GM21381 (cell line): ENCODE data around the gene KIF26B.

Experiments used
- ATAC-seq: cut with Tn5 transposase; IDR thresholded peaks from one replicate; pipeline ENCODE4 v1.9.1; 2021; ENCODE audit warnings: mild to moderate bottlenecking, moderate library complexity; ENCODE audit not compliant: unreplicated experiment

Gene KIF26B

DNA sequence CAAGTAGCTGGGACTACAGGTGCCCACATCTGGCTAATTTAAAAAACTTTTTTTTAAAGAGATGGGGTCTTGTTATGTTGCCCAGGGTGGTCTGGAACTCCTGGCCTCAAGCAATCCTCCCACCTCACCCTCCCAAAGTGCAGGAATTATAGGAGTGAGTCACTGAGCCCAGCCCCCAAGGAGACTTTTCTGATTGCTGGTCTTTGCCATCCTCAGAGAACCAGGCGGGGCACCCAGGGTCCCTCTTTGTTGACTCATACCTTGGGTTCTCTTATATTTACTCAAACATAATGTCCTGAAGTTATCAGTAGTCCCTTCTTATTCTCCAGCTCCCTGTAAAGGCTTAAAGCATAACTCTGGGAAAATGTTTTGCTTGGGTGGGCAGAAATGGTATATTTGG is 51.1 kb downstream of the KIF26B start:
- ATAC-seq = no peak

DNA sequence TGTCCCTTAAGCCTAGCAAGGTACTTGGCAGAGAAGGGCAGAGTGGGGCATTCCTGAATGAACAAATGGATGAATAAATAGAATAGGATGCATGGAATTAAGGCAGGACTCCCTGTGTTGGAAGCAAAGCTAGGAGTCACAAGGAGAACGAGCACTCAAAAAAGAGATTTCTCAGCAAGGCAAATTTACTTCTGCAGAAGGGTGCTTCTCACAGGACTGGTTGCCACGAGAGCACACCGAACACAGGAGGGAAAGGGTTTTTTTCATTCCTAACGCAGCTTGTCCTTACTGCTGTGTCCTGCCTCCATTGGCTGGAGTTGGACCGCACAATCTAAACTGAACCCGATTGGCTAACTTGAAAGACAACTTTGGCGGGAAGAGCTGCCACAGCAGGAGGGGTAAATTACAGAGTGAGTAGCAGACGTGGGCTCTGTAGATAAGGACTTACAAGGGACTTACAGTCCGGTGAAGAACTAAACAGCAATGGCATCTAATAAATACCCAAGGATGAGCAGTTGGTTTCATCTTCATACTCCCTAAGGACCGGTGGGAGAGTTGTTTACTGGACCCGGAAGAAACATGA is 52.4 kb downstream of the KIF26B start:
- no peak for ATAC-seq

DNA sequence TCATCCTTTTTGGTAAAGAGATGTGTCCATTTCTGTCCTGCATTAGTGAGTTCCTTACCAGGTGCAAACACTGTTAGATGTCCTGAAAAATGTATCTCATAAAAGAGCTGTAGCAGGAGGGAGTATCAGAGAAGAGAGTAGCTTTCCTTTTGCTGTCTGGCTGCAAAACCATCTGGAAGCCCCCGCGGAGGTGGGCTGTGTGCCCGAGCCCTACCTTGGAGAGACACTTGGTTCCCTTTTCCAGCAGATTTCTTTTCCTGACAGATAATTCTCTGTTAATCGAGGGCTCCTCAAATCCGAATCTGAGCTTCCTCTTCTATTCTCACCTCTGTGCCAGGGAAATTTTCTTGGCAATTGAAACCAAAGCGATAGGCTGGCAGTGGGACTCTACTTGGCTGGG is 53.0 kb downstream of the KIF26B start:
- no peak for ATAC-seq

DNA sequence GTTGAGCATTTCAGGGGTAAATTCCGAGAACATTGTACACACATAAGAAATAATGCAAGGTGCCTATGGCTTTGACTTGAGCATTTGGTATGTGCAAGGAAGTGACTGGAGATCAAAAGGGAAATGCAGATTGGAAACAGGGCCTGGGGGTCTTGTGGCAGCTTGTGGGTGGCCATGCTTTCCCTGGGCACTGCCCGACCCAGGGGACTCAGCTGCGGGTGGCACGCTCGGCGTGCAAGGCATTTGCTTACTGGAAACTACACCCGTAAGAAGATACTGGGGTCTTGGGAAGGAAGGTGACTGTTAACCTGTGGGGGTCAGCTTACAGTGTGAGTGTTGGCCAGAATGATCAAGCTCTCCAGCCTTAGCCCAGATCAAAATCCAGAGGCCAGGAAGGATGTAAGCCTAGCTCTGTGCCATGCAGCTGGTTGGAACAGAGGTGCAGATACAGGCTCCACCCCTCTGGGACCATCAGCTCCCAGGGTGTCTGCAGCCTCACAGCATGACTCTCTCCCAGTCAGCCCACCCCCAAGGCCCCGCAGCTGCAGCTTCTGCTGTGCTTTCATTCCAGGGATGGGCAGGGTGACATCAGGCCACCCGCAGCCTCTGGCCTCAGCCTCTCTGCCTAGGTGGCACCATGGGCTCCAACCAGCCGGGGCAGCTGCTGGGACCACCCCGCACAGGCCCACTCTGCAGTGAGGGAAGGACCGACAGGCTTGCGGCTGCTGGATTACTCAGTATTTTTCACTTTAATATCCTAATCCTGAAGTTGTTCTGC is 55.1 kb downstream of the KIF26B start:
- ATAC-seq = no peak

DNA sequence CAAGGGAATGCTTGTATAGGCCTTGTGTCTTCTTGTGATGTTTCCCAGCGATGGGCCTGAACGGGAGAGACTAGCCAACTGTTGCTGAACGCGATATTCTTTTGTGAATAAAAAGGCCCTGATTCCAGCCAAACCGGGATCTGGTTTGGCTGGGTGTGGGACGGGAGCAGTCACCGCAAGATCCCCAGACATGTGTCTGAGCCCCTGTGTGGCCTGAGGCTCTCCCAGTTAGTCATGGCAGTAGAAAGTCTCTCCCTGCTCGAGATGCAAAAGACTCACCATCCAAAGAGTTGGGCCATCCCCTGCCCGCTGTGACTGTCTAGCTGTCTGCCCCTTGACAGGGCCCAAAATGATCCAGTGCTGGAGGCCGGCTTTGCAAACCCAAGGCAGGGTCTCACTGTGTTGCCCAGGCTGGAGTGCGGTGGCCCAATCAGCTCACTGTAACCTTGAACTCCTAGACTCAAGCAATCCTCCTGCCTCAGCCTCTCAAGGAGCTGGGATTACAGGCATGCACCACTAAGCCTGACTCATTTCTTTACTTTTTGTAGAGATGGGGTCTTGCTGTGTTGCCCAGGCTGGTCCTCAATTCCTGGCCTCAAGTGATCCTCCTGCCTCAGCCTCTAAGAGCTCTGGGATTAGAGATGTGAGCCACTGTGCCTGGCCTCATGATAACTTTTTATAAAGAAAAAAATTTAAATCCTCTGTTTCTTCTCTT is 56.4 kb downstream of the KIF26B start:
- ATAC-seq = no peak

DNA sequence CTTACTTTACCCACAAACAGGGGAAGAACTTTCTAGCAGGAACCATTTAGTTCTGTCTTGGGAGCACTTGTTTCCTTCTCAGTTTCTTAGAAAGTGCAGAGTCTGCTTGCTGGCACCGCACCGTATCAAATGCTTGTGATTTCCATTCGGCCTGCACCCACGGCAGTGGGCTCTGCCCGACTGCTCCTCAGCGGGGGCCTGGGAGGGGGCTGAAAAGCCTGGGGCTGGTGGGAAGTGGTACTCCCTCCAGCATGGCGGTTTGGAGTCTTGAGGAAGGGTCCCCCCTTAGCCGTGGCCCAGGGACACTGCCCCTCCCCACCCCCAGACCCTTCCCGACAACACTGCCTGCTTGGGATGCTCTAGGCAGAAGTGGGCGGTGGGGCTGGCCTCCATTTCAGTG is 57.0 kb downstream of the KIF26B start:
- ATAC-seq = no peak

DNA sequence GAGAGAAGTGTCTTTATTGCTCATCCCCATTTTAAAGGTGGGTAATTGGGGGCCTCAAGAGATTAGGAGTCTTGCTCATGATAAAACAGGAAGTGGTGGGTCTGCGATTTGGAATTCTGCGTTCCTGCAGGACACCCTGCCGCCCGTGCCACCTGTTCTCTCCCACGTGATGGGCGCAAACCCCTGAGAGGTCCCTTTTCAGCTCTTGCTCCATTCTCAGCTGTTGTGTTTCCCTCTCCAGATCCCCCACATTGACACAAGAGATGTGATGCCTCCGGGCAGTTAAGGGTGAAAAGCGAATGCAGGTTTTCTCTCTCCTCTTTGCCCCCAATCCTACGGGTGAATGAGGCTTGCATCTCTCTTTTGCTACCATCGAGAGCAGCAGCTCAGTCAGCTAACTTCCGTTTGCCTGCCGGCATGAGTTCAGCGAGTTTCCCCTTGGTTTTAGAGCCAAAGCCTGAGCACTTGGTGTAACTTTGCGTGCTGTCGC is 57.5 kb downstream of the KIF26B start:
- no peak for ATAC-seq

DNA sequence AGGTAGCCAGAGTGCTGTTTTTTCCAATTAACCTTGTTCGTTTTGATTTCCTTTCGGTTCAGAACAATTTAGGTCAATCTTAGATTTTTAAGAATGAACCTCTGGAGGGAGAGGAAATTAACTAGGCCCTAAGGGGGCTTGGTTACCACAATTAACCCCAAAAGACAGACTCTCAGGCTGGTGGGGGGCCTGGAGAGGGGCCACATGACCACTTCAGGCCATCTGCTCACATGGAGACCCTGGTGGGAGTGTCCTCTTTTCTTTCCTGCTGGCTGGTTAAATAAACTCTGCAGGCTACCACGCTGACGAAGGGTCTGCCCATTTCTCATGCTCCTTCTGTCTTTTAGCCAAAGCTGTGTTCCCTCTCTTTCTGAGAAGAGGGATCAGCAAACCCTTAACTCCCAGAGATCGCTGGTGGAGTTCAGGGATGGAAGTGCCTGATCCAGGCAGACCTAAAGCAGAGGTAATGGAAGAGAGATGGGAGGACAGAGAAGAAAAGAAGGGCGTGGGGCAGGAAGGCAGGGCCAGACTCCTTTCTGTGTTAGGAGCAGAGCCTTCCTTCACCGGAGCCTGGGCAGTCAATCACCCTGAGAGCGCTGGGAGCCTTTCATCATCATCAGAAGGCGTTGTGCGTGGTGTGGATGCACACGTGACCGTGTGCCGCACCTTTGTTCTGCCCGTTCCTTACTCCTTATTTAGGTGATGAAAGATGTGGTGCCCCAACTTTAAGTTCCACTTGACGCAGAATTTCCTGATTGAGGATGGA is 58.5 kb downstream of the KIF26B start:
- ATAC-seq = no peak

DNA sequence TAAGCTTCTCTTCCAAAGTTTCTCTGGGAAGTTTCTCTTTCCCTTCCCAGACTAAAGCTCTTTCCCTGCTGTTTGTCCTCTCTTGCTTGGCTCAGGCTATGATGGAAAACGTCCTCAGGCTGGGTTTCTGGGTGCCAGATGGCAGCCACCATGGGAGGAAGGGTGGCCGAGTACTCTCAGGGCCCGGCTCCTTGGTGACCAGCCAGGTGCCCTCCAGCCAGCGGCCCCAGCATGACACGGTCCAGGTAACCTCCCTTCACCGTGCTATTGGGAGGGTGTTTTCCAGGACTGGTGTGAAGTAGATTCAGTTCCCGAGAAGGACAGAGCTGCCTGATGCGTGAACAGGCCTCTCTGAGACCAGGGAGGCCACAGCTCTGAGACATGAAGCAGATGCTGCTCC is 60.3 kb downstream of the KIF26B start:
- no peak for ATAC-seq

DNA sequence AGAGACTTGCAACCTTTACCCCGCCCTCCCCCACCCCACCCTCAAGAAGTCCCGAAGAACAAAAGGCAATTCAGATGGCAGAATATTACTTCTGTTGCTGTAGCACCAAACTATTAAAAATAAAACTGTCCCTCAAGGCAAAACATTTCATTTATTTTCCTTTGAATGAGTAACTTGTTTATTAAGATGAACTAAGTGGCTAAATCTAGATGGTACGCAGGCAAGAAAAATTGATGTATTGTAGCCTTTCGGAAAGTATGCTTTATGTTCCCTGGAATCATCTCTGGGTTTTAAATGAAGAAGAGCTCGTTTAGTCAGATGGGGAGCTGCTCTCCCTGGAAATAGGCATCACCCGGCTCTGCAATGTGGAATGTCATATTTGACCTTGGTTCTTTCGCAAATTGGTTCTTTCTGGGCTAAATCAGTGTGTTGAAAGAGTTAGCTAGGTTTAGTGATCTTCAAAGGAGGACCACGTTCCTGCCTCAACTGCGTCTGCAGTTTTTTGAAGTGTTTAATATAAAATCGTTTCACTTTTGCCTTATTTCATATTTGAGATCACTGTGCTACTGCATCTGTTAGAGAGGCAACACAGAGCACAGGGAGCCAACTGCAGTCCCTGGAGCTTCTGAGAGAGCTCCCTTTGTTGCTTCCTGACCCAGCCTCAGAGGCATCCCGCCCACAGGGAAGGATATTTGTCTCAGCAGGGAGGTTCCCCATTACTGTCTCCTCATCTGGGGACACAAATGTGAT is 61.8 kb downstream of the KIF26B start:
- no peak for ATAC-seq

DNA sequence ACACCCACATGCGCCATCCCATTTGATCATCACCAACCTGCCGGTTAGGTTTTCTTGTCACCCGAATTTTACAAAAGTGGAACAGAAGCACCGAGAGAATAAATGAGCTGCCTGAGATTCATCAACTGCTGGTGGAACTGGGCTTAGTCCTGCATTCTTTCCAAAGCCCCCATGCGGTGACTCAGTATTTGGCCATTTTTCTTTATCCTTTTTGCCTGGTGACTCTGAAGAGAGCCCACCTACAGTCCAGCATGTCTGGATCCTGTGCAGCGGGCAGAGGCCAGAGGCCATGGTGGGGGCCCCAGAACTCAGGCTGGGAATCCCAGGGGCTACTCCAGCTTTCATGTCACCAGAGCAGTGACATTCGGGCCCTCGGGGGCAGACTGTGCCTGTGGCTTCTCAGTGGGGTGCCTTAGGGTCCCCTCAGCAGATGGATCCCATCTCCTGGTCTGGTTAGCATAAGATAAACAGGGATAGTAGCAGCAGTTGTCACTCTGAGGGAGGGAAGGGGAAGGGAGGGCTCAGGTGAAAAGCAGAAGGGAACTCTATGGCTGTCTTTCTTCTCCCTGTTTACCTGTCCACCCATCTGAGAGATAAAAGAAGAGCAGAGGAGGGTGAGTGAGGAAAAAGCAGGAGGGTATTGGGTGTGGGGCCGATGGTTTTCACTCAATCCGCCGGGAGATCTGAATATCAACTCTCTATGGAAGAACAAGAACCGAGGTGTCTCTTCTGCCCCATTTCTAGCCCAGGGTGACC is 63.2 kb downstream of the KIF26B start:
- ATAC-seq = no peak

DNA sequence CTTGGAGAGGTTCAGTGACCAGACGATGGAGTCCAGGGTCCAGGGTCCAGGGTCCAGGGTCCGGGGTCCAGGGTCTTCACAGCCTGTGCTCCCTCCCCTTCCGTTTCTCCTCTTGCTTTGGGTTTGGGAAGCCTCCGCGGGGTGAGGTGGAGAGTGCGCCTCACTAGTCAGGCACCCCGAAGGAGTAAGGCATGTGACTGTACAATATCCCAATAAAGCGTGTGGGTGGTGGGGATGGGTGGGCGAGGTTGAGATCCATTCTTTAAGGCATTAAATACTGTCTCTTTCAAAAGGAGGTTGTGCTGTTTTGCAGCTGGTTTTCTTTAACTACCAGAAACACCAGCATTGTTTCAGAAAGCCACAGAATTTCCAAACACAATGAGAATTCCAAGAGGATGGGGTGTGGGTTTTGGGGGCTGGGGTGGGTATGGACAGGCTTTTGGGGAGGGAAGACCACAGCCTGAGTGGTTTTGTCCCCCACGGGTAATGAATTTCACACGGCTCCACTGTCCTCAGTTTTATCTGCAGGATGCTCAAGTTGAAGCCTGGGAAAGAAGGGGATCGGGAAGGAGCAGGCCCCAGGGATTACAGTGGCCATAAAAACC is 65.7 kb downstream of the KIF26B start:
- no peak for ATAC-seq

DNA sequence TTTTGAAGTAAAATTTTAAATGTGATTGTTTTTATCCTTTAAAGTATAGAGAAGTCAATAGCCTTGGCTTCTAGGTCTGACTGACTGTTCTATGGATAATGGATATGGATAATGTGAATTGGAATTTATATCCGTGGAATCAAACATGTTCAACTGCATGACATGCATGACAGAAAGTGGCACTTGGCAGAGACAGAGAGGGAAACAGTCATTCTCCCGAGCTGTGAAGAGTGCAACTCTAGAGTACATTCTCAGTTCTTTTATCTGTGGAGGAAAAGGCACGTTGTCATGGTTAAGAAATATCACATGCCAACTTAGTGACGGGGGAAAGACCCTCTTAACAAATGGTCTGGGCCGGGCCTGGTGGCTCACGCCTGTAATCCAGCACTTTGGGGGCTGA is 67.0 kb downstream of the KIF26B start:
- no peak for ATAC-seq

DNA sequence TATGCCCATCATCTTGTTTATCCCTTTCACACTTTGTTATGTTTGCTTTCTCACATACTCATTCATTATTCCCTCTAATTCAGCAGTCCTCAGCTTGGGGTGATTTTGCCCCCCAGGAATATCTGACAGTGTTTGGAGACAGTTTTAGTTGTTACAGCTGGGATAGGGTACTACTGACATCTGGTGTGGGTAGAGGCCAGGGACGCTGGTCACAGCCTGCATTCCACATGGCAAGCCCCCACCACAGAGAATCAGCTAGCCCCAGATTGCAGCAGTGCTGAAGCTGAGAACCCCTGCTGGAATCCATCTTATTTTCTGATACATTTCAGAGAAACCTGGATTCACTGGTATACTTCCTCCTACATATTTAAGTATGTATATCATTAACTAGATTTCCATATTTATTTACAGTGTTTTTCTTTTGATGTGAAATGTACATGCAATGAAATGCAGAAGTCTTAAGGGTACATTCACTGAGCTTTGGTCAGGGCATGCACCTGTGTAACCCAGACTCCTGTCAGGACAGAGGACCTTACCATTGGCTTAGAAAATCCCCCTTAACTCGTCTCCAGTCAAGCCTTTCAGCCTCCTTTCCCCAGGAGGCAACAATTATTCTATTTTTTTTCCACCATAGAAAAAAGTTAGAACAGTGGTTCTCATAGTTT is 68.3 kb downstream of the KIF26B start:
- no peak for ATAC-seq

DNA sequence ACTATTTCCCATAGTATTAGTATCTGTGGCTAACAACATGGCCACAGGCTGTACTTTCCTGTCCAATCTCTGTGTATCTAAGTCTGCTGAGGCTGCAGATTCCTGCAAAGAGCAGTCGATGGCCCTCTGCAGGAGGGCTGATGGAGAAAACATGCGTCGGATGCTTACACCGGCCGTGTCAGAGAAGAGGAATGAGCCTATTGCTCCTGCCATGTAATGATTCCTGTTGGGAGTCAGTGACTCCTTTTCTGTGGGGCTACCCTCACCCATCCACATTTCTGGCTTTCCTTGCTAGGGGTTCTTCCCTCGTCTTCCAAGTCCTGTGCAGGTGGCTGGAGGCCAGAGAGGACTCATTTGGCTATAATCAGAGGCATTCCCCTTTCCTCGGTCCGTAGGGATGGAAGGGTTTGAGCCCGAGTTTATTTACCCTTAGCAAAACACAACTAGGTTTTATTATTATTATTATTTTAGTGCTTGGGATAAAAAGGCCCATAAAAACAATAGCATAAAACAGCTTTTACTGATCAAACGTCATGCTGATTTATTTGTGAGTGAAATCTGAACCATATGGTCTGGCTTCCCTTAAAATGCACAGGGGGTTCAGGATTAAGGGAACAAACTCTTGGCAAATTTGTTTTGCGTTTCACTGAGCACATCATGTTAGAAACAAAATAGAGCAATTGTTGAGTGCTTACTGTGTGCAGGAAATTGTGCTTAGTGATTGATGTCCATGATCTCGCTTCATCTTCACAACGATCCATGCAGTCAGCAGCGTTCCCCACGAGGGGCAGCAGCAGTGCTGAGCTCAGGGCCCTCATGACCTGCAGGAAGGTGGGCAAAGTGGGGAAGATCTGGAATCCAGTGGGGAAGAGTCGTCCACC is 70.8 kb downstream of the KIF26B start:
- ATAC-seq = no peak

DNA sequence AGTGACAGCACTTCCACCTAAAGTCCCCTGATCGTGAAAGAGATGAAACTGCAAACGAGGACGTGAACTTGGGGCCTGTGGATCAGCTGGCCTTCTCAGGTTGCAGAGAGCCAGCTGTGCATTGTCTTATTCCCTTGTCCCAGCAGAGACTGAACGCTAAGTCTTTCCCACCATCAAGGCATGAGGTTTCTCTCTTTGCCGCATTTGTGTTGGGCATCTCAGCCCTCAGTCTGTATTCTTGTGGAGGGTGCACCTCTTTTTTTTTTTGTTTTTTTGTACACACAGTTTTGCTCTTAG is 71.4 kb downstream of the KIF26B start:
- ATAC-seq = no peak

DNA sequence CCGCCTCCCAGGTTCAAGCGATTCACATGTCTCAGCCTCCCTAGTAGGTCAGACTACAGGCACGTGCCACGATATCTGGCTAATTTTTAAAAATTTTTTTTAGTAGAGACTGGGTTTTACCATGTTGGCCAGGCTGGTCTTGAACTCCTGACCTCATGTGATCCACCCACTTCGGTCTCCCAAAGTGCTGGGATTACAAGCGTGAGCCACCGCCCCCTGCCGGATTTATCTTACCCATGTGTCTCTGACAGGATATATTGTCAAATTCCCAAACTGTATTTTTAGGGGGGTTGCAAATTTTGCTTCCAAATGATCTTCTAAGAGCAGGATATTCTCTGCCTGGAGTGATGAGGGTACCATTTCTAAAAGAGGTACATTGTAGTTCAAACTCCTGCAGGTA is 74.3 kb downstream of the KIF26B start:
- ATAC-seq = no peak

DNA sequence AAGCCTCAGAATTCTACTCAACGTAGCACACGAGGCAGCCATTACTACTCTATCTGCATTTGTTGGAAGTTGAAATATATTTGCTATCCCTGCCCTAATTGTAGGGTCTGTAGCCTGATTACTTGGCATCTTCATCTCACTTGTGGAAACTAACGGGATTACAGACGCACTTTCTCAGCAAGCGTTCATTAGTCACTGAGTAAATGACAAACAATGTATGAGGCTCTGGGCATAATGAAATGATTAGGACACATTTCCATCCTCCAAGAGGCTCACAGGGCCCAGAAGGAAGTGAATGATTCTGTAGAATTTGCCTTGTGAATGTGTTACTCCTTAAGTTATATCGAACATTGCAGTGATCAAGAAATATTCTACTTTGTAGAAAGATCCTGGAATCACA is 78.1 kb downstream of the KIF26B start:
- no peak for ATAC-seq
